MM.1S (cell line): Measurements from ENCODE around the gene ZBTB32.

Experiments used
- CTCF ChIP-seq: fragments of 300-600 bp; sonication (generic); IDR thresholded peaks from 2 replicates; pipeline ENCODE4 v1.5.1; 2016; ENCODE audit warnings: antibody characterized with exemption, low read length, mixed read lengths
- EZH2 ChIP-seq: fragments of 300-600 bp; sonication (generic); optimal IDR thresholded peaks from 2 replicates; pipeline ENCODE3; 2017; ENCODE audit warnings: low read depth, mild to moderate bottlenecking, antibody characterized with exemption, low read length, mixed read lengths
- EZH2phosphoT487 ChIP-seq: fragments of 300-600 bp; sonication (generic); IDR thresholded peaks from 2 replicates; pipeline ENCODE4 v1.6.1; 2018; ENCODE audit warnings: antibody characterized with exemption, low read length

- no peak for TF ChIP-seq CTCF
- no peak for TF ChIP-seq EZH2
- no peak for TF ChIP-seq EZH2phosphoT487
Measured at GRCh38 chr19:35721374-35721773, 17.0 kb downstream of the ZBTB32 start.
